ENCODE data around the gene CAMTA1. TPM values are rescaled to one million over a fixed set of nuclear protein-coding genes. Genes with fewer than 3 reads are reported as not detected.

CAMTA1 gene
- polyA plus RNA-seq, 1 experiment = 23.1 TPM

- no peak overlapping the region for H3K4me3 ChIP-seq (ENCODE audit: low read depth, low read length)
- TF ChIP-seq CTCF (IDR thresholded peaks at IDR 0.05; ENCODE audit: insufficient read depth, low read depth, low read length) = no peak
- H3K27me3 ChIP-seq (ENCODE audit: control insufficient read depth, insufficient read depth, low read length) = no peaks in the 10 kb centered on the region
- DNase-seq (ENCODE audit: low read depth) = no peak
- ChIA-PET POLR2A (no interaction called here), CTCF (interaction anchor here (1.5 kb wide), 2 partner anchors 15 to 17 kb away, joined by 4 to 8 read pairs; no protein-coding TSS in a partner anchor)
- 0 out of 2 replicates have a peak, but pooled peaks cover 1% of the 10 kb centered on the region for H3K36me3 ChIP-seq (ENCODE audit: control insufficient read depth, insufficient read depth, low read length)
Measured at GRCh38 chr1:6873298-6874015, 88.2 kb downstream of the CAMTA1 start.

GRCh38 chr1:6874298-6874697 is 89.0 kb downstream of the CAMTA1 start:
- CTCF ChIA-PET = interaction anchor here (1.4 to 1.6 kb wide), 3 partner anchors 12 to 16 kb away, joined by 4 to 5 read pairs (median 4); no protein-coding TSS in a partner anchor
- POLR2A ChIA-PET = no interaction called here
- Histone ChIP-seq H3K27me3 (ENCODE audit: control insufficient read depth, insufficient read depth, low read length) (no peaks in the 10 kb centered on the region), H3K4me3 (ENCODE audit: low read depth, low read length) (no peak overlapping the region), H3K36me3 (ENCODE audit: control insufficient read depth, insufficient read depth, low read length) (0 out of 2 replicates have a peak, but pooled peaks cover 1% of the 10 kb centered on the region)
- no peak for TF ChIP-seq CTCF (IDR thresholded peaks at IDR 0.05; ENCODE audit: insufficient read depth, low read depth, low read length)
- DNase-seq (ENCODE audit: low read depth) = no peak

GRCh38 chr1:6880951-6881690 is 95.9 kb downstream of the CAMTA1 start:
- Histone ChIP-seq H3K27me3 (ENCODE audit: control insufficient read depth, insufficient read depth, low read length) (no peaks in the 10 kb centered on the region), H3K4me3 (ENCODE audit: low read depth, low read length) (no peak overlapping the region), H3K36me3 (ENCODE audit: control insufficient read depth, insufficient read depth, low read length) (no peaks in the 10 kb centered on the region)
- ChIA-PET CTCF (interaction anchor here (0.7 to 6.2 kb wide), 3 partner anchors 9 to 16 kb away, joined by 3 to 29 read pairs (median 4); no protein-coding TSS in a partner anchor), POLR2A (no interaction called here)
- TF ChIP-seq CTCF (IDR thresholded peaks at IDR 0.05; ENCODE audit: insufficient read depth, low read depth, low read length) = no peak
- DNase-seq (ENCODE audit: low read depth) = no peak

- Histone ChIP-seq H3K27me3 (ENCODE audit: control insufficient read depth, insufficient read depth, low read length) (no peaks in the 10 kb centered on the region), H3K4me3 (ENCODE audit: low read depth, low read length) (no peak overlapping the region), H3K36me3 (ENCODE audit: control insufficient read depth, insufficient read depth, low read length) (no peaks in the 10 kb centered on the region)
- ChIA-PET CTCF (interaction anchor here (0.9 to 6.2 kb wide), 2 partner anchors 7 to 94 kb away, joined by 3 to 29 read pairs; no protein-coding TSS in a partner anchor), POLR2A (no interaction called here)
- no peak for TF ChIP-seq CTCF (IDR thresholded peaks at IDR 0.05; ENCODE audit: insufficient read depth, low read depth, low read length)
- DNase-seq (ENCODE audit: low read depth) = no peak
Measured at GRCh38 chr1:6882414-6882813, 97.2 kb downstream of the CAMTA1 start.

GRCh38 chr1:6884652-6885153 is 99.4 kb downstream of the CAMTA1 start:
- DNase-seq (ENCODE audit: low read depth) = no peak
- H3K4me3 ChIP-seq (ENCODE audit: low read depth, low read length) = no peak overlapping the region
- H3K36me3 ChIP-seq (ENCODE audit: control insufficient read depth, insufficient read depth, low read length) = no peaks in the 10 kb centered on the region
- CTCF ChIA-PET = interaction anchor here (0.6 to 1.1 kb wide), 2 partner anchors 12 to 45 kb away, joined by 4 to 5 read pairs; no protein-coding TSS in a partner anchor
- POLR2A ChIA-PET = no interaction called here
- no peak for TF ChIP-seq CTCF (IDR thresholded peaks at IDR 0.05; ENCODE audit: insufficient read depth, low read depth, low read length)
- no peaks in the 10 kb centered on the region for H3K27me3 ChIP-seq (ENCODE audit: control insufficient read depth, insufficient read depth, low read length)
